ENCODE results near the gene SLCO3A1. TPM values are rescaled to one million over a fixed set of nuclear protein-coding genes. Genes with fewer than 3 reads are reported as not detected.

Gene SLCO3A1
- polyA plus RNA-seq, 1 donor: 5.1 TPM

GRCh38 chr15:91912336-91912735, 58.8 kb downstream of the SLCO3A1 start:
- DNase-seq: no peak

GRCh38 chr15:91913560-91913959, 60.1 kb downstream of the SLCO3A1 start:
- no peak for DNase-seq

GRCh38 chr15:91915576-91915975, 62.1 kb downstream of the SLCO3A1 start:
- no peak for DNase-seq

- no peak for DNase-seq
These were observed 62.5 kb downstream of the SLCO3A1 start for GRCh38 chr15:91916051-91916450.

GRCh38 chr15:91917686-91918360, 64.3 kb downstream of the SLCO3A1 start:
- no peak for DNase-seq

- DNase-seq: no peak
These were observed 65.6 kb downstream of the SLCO3A1 start for GRCh38 chr15:91919014-91919534.

GRCh38 chr15:91921188-91921842, 67.8 kb downstream of the SLCO3A1 start:
- no peak for DNase-seq

GRCh38 chr15:91921843-91922198, 68.3 kb downstream of the SLCO3A1 start:
- DNase-seq: no peak

- DNase-seq: peak; percentile 75
These were observed 69.4 kb downstream of the SLCO3A1 start for GRCh38 chr15:91922646-91923547.

- DNase-seq: no peak
These were observed 70.7 kb downstream of the SLCO3A1 start for GRCh38 chr15:91924183-91924582.

GRCh38 chr15:91924837-91925495, 71.5 kb downstream of the SLCO3A1 start:
- no peak for DNase-seq

GRCh38 chr15:91925794-91926193, 72.3 kb downstream of the SLCO3A1 start:
- DNase-seq: no peak

- peak; percentile 33 for DNase-seq
These were observed 73.4 kb downstream of the SLCO3A1 start for GRCh38 chr15:91926908-91927270.

GRCh38 chr15:91927585-91927984, 74.1 kb downstream of the SLCO3A1 start:
- DNase-seq: no peak

- DNase-seq: no peak
These were observed 75.2 kb downstream of the SLCO3A1 start for GRCh38 chr15:91928675-91929074.

GRCh38 chr15:91929509-91929908, 76.0 kb downstream of the SLCO3A1 start:
- DNase-seq: no peak

GRCh38 chr15:91930092-91930491, 76.6 kb downstream of the SLCO3A1 start:
- no peak for DNase-seq

- DNase-seq: no peak
These were observed 82.8 kb downstream of the SLCO3A1 start for GRCh38 chr15:91936182-91936775.

GRCh38 chr15:91936927-91937326, 83.4 kb downstream of the SLCO3A1 start:
- no peak for DNase-seq

GRCh38 chr15:91938136-91938535, 84.6 kb downstream of the SLCO3A1 start:
- DNase-seq: no peak

- DNase-seq: no peak
These were observed 85.9 kb downstream of the SLCO3A1 start for GRCh38 chr15:91939403-91939831.

All from hindlimb muscle (tissue), 1 donor.